ENCODE results near the gene ZNRF1. TPM values are rescaled to one million over a fixed set of nuclear protein-coding genes. Genes with fewer than 3 reads are reported as not detected.

The ZNRF1 gene
- total RNA-seq, 2 donors from 2014 or later: 15.3 to 19.8 TPM

DNA sequence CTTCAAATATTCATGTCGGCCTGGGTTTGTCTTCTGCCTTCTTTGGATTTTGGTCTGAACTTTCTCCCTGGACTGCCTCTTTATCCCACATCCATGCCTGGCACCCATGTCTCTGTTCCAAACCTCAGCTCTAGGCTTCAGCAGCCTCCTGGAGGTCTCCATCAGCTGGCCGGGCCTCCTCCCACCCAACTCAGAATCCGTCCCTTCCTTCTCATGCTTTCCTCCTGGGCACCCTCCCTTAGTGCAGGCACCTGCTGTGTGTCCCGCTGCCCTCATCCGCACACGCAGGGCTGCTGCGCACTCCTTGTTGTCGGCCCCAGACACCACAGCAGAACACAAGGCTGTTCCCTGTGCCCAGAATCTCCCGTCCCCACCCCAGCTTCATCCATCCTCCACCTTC, 103.8 kb downstream of the ZNRF1 start:
- H3K9me3 ChIP-seq: no peaks in the 10 kb centered on the region
- peaks cover 0 to 59% of the 10 kb centered on the region in 2 donors for H3K4me1 ChIP-seq
- H3K27me3 ChIP-seq: no peaks in the 10 kb centered on the region
- no peak overlapping the region for H3K4me3 ChIP-seq
- no peak overlapping the region for H3K27ac ChIP-seq
- DNase-seq (ENCODE audit: low spot score): no peak
- TF ChIP-seq, protein P1, sequence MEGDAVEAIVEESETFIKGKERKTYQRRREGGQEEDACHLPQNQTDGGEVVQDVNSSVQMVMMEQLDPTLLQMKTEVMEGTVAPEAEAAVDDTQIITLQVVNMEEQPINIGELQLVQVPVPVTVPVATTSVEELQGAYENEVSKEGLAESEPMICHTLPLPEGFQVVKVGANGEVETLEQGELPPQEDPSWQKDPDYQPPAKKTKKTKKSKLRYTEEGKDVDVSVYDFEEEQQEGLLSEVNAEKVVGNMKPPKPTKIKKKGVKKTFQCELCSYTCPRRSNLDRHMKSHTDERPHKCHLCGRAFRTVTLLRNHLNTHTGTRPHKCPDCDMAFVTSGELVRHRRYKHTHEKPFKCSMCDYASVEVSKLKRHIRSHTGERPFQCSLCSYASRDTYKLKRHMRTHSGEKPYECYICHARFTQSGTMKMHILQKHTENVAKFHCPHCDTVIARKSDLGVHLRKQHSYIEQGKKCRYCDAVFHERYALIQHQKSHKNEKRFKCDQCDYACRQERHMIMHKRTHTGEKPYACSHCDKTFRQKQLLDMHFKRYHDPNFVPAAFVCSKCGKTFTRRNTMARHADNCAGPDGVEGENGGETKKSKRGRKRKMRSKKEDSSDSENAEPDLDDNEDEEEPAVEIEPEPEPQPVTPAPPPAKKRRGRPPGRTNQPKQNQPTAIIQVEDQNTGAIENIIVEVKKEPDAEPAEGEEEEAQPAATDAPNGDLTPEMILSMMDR (IDR thresholded peaks at IDR 0.05): no peak
- H3K36me3 ChIP-seq: no peaks in the 10 kb centered on the region

DNA sequence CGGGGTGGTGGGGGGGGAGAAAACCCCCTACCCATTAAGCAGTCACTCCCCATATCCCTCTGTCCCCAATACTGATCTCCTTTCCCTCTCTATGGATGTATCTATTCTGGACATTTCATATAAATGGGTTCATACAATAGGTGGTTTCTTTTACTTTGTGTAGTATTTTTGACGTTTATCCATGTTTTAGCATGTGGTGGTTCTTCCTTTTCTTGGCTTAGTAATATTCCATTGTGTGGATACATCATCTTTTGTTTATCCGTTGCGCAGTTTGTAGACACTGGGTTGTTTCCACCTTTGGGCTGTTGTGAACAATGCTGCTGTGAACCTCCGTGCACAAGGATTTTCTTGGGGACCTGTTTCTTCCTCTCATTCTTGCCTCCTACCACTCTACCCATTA, 105.2 kb downstream of the ZNRF1 start:
- H3K9me3 ChIP-seq: no peaks in the 10 kb centered on the region
- peaks cover 0 to 56% of the 10 kb centered on the region in 2 donors for H3K4me1 ChIP-seq
- TF ChIP-seq, protein P1 (IDR thresholded peaks at IDR 0.05): no peak
- DNase-seq (ENCODE audit: low spot score): no peak
- no peaks in the 10 kb centered on the region for H3K36me3 ChIP-seq
- no peaks in the 10 kb centered on the region for H3K27me3 ChIP-seq
- H3K27ac ChIP-seq: no peak overlapping the region
- no peak overlapping the region for H3K4me3 ChIP-seq

DNA sequence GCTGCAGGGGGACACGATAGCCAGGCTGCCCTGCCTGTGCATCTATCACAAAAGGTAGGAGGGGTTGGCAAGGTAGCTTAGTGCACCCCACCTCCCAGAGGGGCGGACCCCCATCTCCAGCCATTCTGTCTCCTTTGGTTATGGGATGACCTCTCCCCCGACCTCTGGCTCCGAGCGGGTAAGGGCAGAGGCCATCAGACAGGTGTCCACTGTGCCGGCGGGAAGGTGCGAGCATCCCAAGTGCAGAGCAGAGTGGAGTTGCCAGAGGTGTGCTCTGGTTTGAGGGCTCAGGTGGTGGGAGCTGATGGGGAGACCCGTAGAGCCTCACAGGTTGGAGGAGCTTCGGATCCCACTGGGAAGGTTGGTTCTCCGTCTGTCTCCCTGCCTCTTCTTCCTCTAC, 106.0 kb downstream of the ZNRF1 start:
- Histone ChIP-seq H3K27me3 (no peaks in the 10 kb centered on the region), H3K4me1 (peaks cover 0 to 56% of the 10 kb centered on the region in 2 donors), H3K27ac (peak overlapping the region; percentile 75 to 77), H3K4me3 (no peak overlapping the region), H3K36me3 (no peaks in the 10 kb centered on the region), H3K9me3 (no peaks in the 10 kb centered on the region)
- TF ChIP-seq, protein P1 (IDR thresholded peaks at IDR 0.05): no peak
- no peak for DNase-seq (ENCODE audit: low spot score)

DNA sequence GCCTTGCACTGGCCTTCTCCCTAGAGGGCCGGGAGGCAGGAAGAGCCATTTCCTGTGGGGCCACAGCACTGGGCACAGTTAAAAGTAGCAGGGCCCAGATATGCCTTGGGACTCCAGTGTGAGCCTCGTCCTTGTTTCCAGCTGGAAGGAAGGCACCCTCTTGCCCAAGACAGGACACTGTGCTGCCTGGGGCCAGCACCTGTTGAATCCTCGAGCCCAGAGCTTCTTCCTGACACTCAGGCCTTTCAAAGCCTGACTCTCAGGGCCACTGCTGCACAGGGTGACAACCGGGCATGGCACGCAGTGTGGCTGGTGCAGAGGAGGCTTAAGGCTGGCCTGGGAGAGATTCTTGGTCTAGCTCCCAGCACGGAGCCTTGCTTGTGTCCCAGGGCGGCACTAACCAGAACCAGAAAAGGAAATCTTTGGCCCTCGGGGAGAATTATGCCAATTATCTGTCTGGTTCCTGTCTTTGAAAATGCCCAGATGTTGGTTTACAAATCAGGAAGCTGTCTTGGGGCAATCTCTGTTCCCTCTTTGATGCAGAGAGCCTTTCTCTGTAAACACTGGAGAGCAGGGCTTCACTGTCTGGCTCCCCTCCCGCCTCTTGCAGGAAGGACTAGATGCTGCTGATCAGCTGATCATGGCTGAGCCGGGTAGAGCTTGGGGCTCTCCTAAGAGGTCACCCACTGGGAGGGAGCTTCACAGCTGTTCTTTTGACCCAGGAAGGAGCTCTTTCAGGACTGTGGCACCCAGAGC, 106.7 kb downstream of the ZNRF1 start:
- TF ChIP-seq, protein P1 (IDR thresholded peaks at IDR 0.05): no peak
- Histone ChIP-seq H3K4me3 (no peak overlapping the region), H3K4me1 (peaks cover 0 to 58% of the 10 kb centered on the region in 2 donors), H3K9me3 (no peaks in the 10 kb centered on the region), H3K27ac (peak overlapping the region; percentile 75 to 77), H3K36me3 (no peaks in the 10 kb centered on the region), H3K27me3 (no peaks in the 10 kb centered on the region)
- DNase-seq (ENCODE audit: low spot score): no peak

DNA sequence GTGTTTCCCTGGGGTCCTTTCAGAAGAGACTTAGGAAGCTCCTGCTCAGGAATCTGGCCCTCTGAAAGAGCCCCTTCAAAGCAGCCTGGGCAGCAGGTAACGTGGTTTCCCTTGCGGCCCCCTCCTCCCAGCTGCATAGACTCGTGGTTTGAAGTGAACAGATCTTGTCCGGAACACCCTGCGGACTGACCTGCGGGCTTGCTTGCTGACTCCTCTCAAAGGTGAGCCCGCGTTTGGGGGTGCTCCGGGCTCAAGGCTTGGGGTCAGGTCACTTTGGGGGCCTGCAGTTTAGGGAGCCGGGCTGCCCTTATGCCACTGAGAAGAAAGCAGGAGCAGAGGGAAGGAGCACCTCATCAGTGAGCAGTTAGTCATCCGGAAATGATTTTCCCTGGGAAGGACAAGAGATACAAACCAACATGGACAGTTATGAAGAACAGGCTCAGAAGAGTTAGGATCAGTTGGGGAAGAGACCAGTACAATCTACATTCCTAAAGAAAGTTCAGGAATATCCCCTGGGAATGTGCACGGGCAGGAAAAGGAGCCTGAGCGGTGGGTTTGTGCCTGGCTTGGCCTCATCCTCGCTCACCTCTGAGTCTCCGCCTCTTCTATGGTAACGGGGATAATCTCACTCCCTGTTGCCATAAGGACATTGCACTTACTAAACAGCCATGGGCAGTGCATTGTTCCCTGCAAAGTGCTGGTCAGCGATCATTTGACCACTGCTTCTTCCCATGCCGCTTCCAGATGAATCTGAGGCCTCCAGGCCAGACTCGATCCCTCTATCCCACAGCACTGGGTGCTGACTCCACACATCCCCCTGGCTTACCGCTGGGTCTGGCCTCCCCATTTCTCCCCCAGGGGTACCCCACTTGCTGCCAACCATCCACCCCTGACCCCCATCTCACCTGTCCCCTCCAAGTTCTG, 107.8 kb downstream of the ZNRF1 start:
- H3K27me3 ChIP-seq: no peaks in the 10 kb centered on the region
- H3K36me3 ChIP-seq: no peaks in the 10 kb centered on the region
- peak overlapping the region; percentile 75 to 77 for H3K27ac ChIP-seq
- DNase-seq (ENCODE audit: low spot score): no peak
- H3K9me3 ChIP-seq: no peaks in the 10 kb centered on the region
- peaks cover 0 to 69% of the 10 kb centered on the region in 2 donors for H3K4me1 ChIP-seq
- no peak overlapping the region for H3K4me3 ChIP-seq
- TF ChIP-seq, protein P1 (IDR thresholded peaks at IDR 0.05): no peak

All from right atrium auricular region (tissue), 2 donors.